ENCODE data around the gene NFYC. TPM values are rescaled to one million over a fixed set of nuclear protein-coding genes. Genes with fewer than 3 reads are reported as not detected.

Gene NFYC
- total RNA-seq, 4 donors from 2014 or later, result 45.3 to 58.6 (median 57.4) TPM

- H3K36me3 ChIP-seq, result no peaks in the 10 kb centered on the region
- H3K27ac ChIP-seq, result no peak overlapping the region
- no peak for DNase-seq
- no peak for TF ChIP-seq POLR2A (IDR thresholded peaks at IDR 0.05)
- no peak for TF ChIP-seq CTCF (IDR thresholded peaks at IDR 0.05 in 4 of 5, conservative IDR thresholded peaks at IDR 0.05 in 1 of 5)
- peaks cover 40 to 41% of the 10 kb centered on the region in 2 donors for H3K4me1 ChIP-seq
- H3K27me3 ChIP-seq, result no peaks in the 10 kb centered on the region
- no peak for ATAC-seq
- in situ Hi-C loops (cut with MboI; ENCODE audit: low sequenced_read_pairs in 4 of 4), result loop anchor here in 1 of 4 donors (10.0 kb wide), 1 partner anchor 160 kb away; no protein-coding TSS in a partner anchor
- H3K4me3 ChIP-seq, result no peak overlapping the region
- intact Hi-C loops (cut with DNase I; ENCODE audit: low total_unique reads), result loop anchor here (5.0 kb wide), 2 partner anchors 88 to 108 kb away; partner anchors contain the start of gene KCNQ4
- no peaks in the 10 kb centered on the region for H3K9me3 ChIP-seq
Observed at GRCh38 chr1:40694353-40694874, 2.9 kb downstream of the NFYC start.

- no peaks in the 10 kb centered on the region for H3K9me3 ChIP-seq
- H3K4me1 ChIP-seq, result peaks cover 38 to 46% of the 10 kb centered on the region in 2 donors
- H3K36me3 ChIP-seq, result no peaks in the 10 kb centered on the region
Observed at GRCh38 chr1:40696294-40696693, 4.8 kb downstream of the NFYC start.

GRCh38 chr1:40697436-40697835 is 5.9 kb downstream of the NFYC start:
- no peaks in the 10 kb centered on the region for H3K9me3 ChIP-seq
- peaks cover 42 to 43% of the 10 kb centered on the region in 2 donors for H3K4me1 ChIP-seq
- H3K27me3 ChIP-seq, result no peaks in the 10 kb centered on the region
- no peak for DNase-seq
- H3K36me3 ChIP-seq, result no peaks in the 10 kb centered on the region
- in situ Hi-C loops (cut with MboI; ENCODE audit: low sequenced_read_pairs in 4 of 4) (loop anchor here in 1 of 4 donors (10.0 kb wide), 1 partner anchor 157 kb away; no protein-coding TSS in a partner anchor), intact Hi-C loops (cut with DNase I; ENCODE audit: low total_unique reads) (no loop called here)
- no peak for ATAC-seq
- no peak overlapping the region for H3K27ac ChIP-seq
- no peak overlapping the region for H3K4me3 ChIP-seq
- TF ChIP-seq CTCF (IDR thresholded peaks at IDR 0.05 in 4 of 5, conservative IDR thresholded peaks at IDR 0.05 in 1 of 5) (no peak), POLR2A (IDR thresholded peaks at IDR 0.05) (no peak)

More at GRCh38 chr1:40696294-40696693, 4.8 kb downstream of the NFYC start:
- H3K4me3 ChIP-seq, result no peak overlapping the region
- no peaks in the 10 kb centered on the region for H3K27me3 ChIP-seq
- H3K27ac ChIP-seq, result no peak overlapping the region
- in situ Hi-C loops (cut with MboI; ENCODE audit: low sequenced_read_pairs in 4 of 4) (loop anchor here in 1 of 4 donors (10.0 kb wide), 1 partner anchor 159 kb away; no protein-coding TSS in a partner anchor), intact Hi-C loops (cut with DNase I; ENCODE audit: low total_unique reads) (no loop called here)
- ATAC-seq (no peak), DNase-seq (no peak)
- TF ChIP-seq POLR2A (IDR thresholded peaks at IDR 0.05) (no peak), CTCF (IDR thresholded peaks at IDR 0.05 in 4 of 5, conservative IDR thresholded peaks at IDR 0.05 in 1 of 5) (no peak)

- in situ Hi-C loops (cut with MboI; ENCODE audit: low sequenced_read_pairs in 4 of 4), result loop anchor here in 1 of 4 donors (10.0 kb wide), 1 partner anchor 155 kb away; no protein-coding TSS in a partner anchor
Observed at GRCh38 chr1:40699787-40700186, 8.3 kb downstream of the NFYC start.

More at GRCh38 chr1:40699787-40700186, 8.3 kb downstream of the NFYC start:
- Histone ChIP-seq H3K36me3 (no peaks in the 10 kb centered on the region), H3K9me3 (no peaks in the 10 kb centered on the region), H3K4me3 (no peak overlapping the region), H3K27me3 (no peaks in the 10 kb centered on the region), H3K27ac (no peak overlapping the region), H3K4me1 (peaks cover 26 to 38% of the 10 kb centered on the region in 2 donors)
- TF ChIP-seq POLR2A (IDR thresholded peaks at IDR 0.05), result no peak
- no peak for TF ChIP-seq CTCF (IDR thresholded peaks at IDR 0.05 in 4 of 5, conservative IDR thresholded peaks at IDR 0.05 in 1 of 5)
- ATAC-seq (no peak), DNase-seq (no peak)
- intact Hi-C loops (cut with DNase I; ENCODE audit: low total_unique reads), result no loop called here
